SW 1271 (cell line): ENCODE data around the gene PTGES2.
A peak's percentile ranks its signal among the peaks of the same experiment; 100 is the strongest.
"Not testable (repeated sequence)": the region's sequence is repeated elsewhere in the genome, so short reads cannot be mapped to it uniquely, and the experiment has no call there.

ENCODE experiments used
- DNase-seq, 2 experiments: peaks; one replicate each; lab custom pipeline; 2025; lab: John Stamatoyannopoulos, UW

PTGES2 gene

GRCh38 chr9:128118971-128119665 is 8.4 kb downstream of the PTGES2 start:
- DNase-seq = no peak

- no peak for DNase-seq
Observed at GRCh38 chr9:128118472-128118857, 9.1 kb downstream of the PTGES2 start.

- peak; percentile 51 to 85 for DNase-seq
Observed at GRCh38 chr9:128117613-128118471, 9.7 kb downstream of the PTGES2 start.

- no peak for DNase-seq
Observed at GRCh38 chr9:128116104-128117083, 11.1 kb downstream of the PTGES2 start.

- no peak for DNase-seq
Observed at GRCh38 chr9:128115187-128116103, 12.1 kb downstream of the PTGES2 start.

- no peak for DNase-seq
Observed at GRCh38 chr9:128114326-128115186, 13.0 kb downstream of the PTGES2 start.

- no peak for DNase-seq
Observed at GRCh38 chr9:128113526-128114325, 13.8 kb downstream of the PTGES2 start.

GRCh38 chr9:128111726-128112125 is 15.8 kb downstream of the PTGES2 start:
- not testable (repeated sequence) for DNase-seq

- no peak for DNase-seq
Observed at GRCh38 chr9:128109050-128109709, 18.3 kb downstream of the PTGES2 start.

GRCh38 chr9:128108269-128109049 is 19.1 kb downstream of the PTGES2 start:
- no peak for DNase-seq

- no peak for DNase-seq
Observed at GRCh38 chr9:128107468-128108268, 19.9 kb downstream of the PTGES2 start.

- DNase-seq = no peak
Observed at GRCh38 chr9:128106940-128107467, 20.5 kb downstream of the PTGES2 start.

- no peak for DNase-seq
Observed at GRCh38 chr9:128106181-128106939, 21.2 kb downstream of the PTGES2 start.

- DNase-seq = no peak
Observed at GRCh38 chr9:128105538-128106175, 21.9 kb downstream of the PTGES2 start.

GRCh38 chr9:128104171-128104618 is 23.3 kb downstream of the PTGES2 start:
- no peak for DNase-seq
